Endothelial cell of umbilical vein (primary cell): ENCODE data around the gene TSHZ3. TPM values are rescaled to one million over a fixed set of nuclear protein-coding genes. Genes with fewer than 3 reads are reported as not detected.

ENCODE experiments used
- BruUV-seq: library from RNA; stranded (reverse); fragments of 400-500 nt; replicated peaks from 2 replicates; lab custom pipeline; 2021; lab: Mats Ljungman, UMichigan
- CTCF ChIA-PET: fragments of 300-600, 350-600 bp; sonication (Branson Sonifier 250); formaldehyde crosslinking; loops from one replicate; lab custom pipeline; 2021; ENCODE audit warnings: antibody characterized with exemption, inconsistent platforms; lab: Charles Lee
- POLR2A ChIA-PET: fragments of 300-600, 350-600 bp; sonication (Branson Sonifier 250); formaldehyde crosslinking; loops from one replicate; lab custom pipeline; 2021; ENCODE audit warnings: antibody characterized with exemption, inconsistent platforms; lab: Charles Lee
- DNase-seq: peaks from one replicate; pipeline ENCODE4 v3.0.0-alpha.2; 2011; ENCODE audit warnings: low read depth, low spot score
- FAIRE-seq: peaks from 2 replicates; lab custom pipeline; 2011; peaks lifted over from hg19 to GRCh38; lab: Jason Lieb, UNC
- H2AFZ ChIP-seq: 2 replicates; pipeline ENCODE4 v1.6.0; 2012; ENCODE audit warnings: low read depth, low read length, control low read depth, inconsistent platforms
- H3K27ac ChIP-seq: 2 replicates; pipeline ENCODE4 v1.5.1; 2011; ENCODE audit warnings: low read depth, mild to moderate bottlenecking, control low read depth, low read length, moderate library complexity; ENCODE audit not compliant: insufficient read depth
- H3K27me3 ChIP-seq, 2 experiments: 2 replicates each; pipeline versions ENCODE4 v1.6.0 to v1.6.1; 2011; ENCODE audit warnings: low read length in 2 of 2, mixed read lengths in 1 of 2; ENCODE audit not compliant: control insufficient read depth in 2 of 2, insufficient read depth in 2 of 2
- H3K36me3 ChIP-seq, 2 experiments: 2 replicates in 1 of 2; 3 replicates in 1 of 2; pipeline ENCODE4 v1.5.1; 2011; ENCODE audit warnings: low read length in 2 of 2, mild to moderate bottlenecking in 1 of 2, moderate library complexity in 1 of 2; ENCODE audit not compliant: control insufficient read depth in 2 of 2, insufficient read depth in 2 of 2; ENCODE audit errors: extremely low read depth in 1 of 2
- H3K4me1 ChIP-seq: 3 replicates; pipeline ENCODE4 v1.5.1; 2011; ENCODE audit warnings: mild to moderate bottlenecking, low read length; ENCODE audit not compliant: control insufficient read depth, insufficient read depth; ENCODE audit errors: extremely low read depth
- H3K4me2 ChIP-seq: 2 replicates; pipeline ENCODE4 v1.6.1; 2011; ENCODE audit warnings: low read length, control low read depth, mixed read lengths; ENCODE audit not compliant: insufficient read depth
- H3K4me3 ChIP-seq, 3 experiments: fragments of 200-600 bp in 1 of 3; sonication (generic), shearing (Covaris generic) in 1 of 3; replicated peaks in 1 of 3; 2 replicates each; pipeline ENCODE4 v1.5.1; 2011 to 2016; ENCODE audit warnings: control low read depth in 3 of 3, low read length in 3 of 3, mild to moderate bottlenecking in 2 of 3, inconsistent platforms in 1 of 3, low read depth in 1 of 3, moderate library complexity in 1 of 3; ENCODE audit not compliant: insufficient read depth in 1 of 3
- H3K79me2 ChIP-seq: 2 replicates; pipeline ENCODE4 v1.6.0; 2012; ENCODE audit warnings: low read length, inconsistent platforms; ENCODE audit not compliant: control insufficient read depth, insufficient read depth
- H3K9ac ChIP-seq: replicated peaks from 2 replicates; pipeline ENCODE3; 2011; ENCODE audit warnings: low read length, control low read depth; ENCODE audit not compliant: insufficient read depth; ENCODE audit errors: extremely low read depth
- H3K9me1 ChIP-seq: replicated peaks from 3 replicates; pipeline ENCODE4 v1.6.0; 2011; ENCODE audit warnings: mild to moderate bottlenecking, low read length; ENCODE audit not compliant: control insufficient read depth, insufficient read depth; ENCODE audit errors: extremely low read depth
- H3K9me3 ChIP-seq: replicated peaks from 2 replicates; pipeline ENCODE4 v1.5.1; 2012; ENCODE audit warnings: low read length, inconsistent platforms; ENCODE audit not compliant: control insufficient read depth, insufficient read depth
- H4K20me1 ChIP-seq: replicated peaks from 2 replicates; pipeline ENCODE3; 2011; ENCODE audit warnings: mild to moderate bottlenecking, low read length; ENCODE audit not compliant: control insufficient read depth, insufficient read depth; ENCODE audit errors: extremely low read depth
- CTCF ChIP-seq, 2 donors: IDR thresholded peaks; 1 replicate in 1 of 2; 2 replicates in 1 of 2; pipeline ENCODE4 v1.5.1; 2011; ENCODE audit warnings: low read length in 2 of 2, mild to moderate bottlenecking in 2 of 2, moderate library complexity in 2 of 2, control low read depth in 1 of 2, inconsistent platforms in 1 of 2, low read depth in 1 of 2; ENCODE audit not compliant: insufficient read depth in 1 of 2; ENCODE audit errors: extremely low read depth in 1 of 2
- EZH2 ChIP-seq: IDR thresholded peaks from 2 replicates; pipeline ENCODE4 v1.6.1; 2012; ENCODE audit warnings: borderline replicate concordance, low read depth, mild to moderate bottlenecking, moderate library complexity, low read length, inconsistent platforms; ENCODE audit not compliant: severe bottlenecking
- FOS ChIP-seq: IDR thresholded peaks from 2 replicates; pipeline ENCODE4 v1.6.1; 2011; ENCODE audit warnings: mild to moderate bottlenecking, low read length, moderate library complexity, borderline replicate concordance; ENCODE audit not compliant: insufficient read depth
- GATA2 ChIP-seq: IDR thresholded peaks from 2 replicates; pipeline ENCODE4 v1.7.0; 2011; ENCODE audit warnings: low read depth, mild to moderate bottlenecking, moderate library complexity, mixed read lengths, low read length; ENCODE audit not compliant: insufficient read length, insufficient read depth
- MAX ChIP-seq: IDR thresholded peaks from 2 replicates; pipeline ENCODE4 v1.6.1; 2011; ENCODE audit not compliant: insufficient read depth, insufficient read length
- MYC ChIP-seq: IDR thresholded peaks from one replicate; pipeline ENCODE4 v1.6.1; 2011; ENCODE audit warnings: mild to moderate bottlenecking, low read depth, low read length
- POLR2A ChIP-seq: IDR thresholded peaks from 2 replicates; pipeline ENCODE4 v1.6.1; 2012; ENCODE audit warnings: low read depth, mild to moderate bottlenecking, control low read depth, low read length
- dilution Hi-C: fragments of 300-500 bp; cut with MboI; formaldehyde crosslinking; loops from one replicate; pipeline ENCODE4 v1.15.0; 2019; ENCODE audit warnings: low sequenced_read_pairs; ENCODE audit not compliant: extremely low pct_ligation_motif_present
- intact Hi-C: fragments of 100-400 bp; cut with micrococcal nuclease; formaldehyde crosslinking; loops from one replicate; pipeline ENCODE4 v1.10.0; 2022
- polyA plus RNA-seq, 4 experiments: library from polyadenylated mRNA; depleted of rRNA in 3 of 4; stranded (reverse) in 3 of 4; unstranded in 1 of 4; fragments of >200 nt; gene quantifications; 2 replicates each; pipeline versions ENCODE4 v1.2.1 to v1.2.3, GENCODE V29; 2011 to 2012; ENCODE audit warnings: missing spikeins in 1 of 4
- total RNA-seq: library from RNA; stranded (reverse); gene quantifications from 2 replicates; pipeline ENCODE4 v1.2.3, GENCODE V29; 2021

TSHZ3 gene
- total and polyA plus RNA-seq, 2 donors (not counting 3 experiments of a cell fraction or from before 2014, with no cell fraction given): 1.2 to 6.2 TPM

- FAIRE-seq (no peak), DNase-seq (no peak)
- intact Hi-C loops: no loop called here
- Histone ChIP-seq H3K9ac (no peak overlapping the region), H4K20me1 (no peaks in the 10 kb centered on the region), H3K27me3 (no peaks in the 10 kb centered on the region), H2AFZ (no peak overlapping the region), H3K79me2 (no peaks in the 10 kb centered on the region), H3K36me3 (no peaks in the 10 kb centered on the region), H3K4me3 (no peak overlapping the region), H3K9me1 (no peaks in the 10 kb centered on the region), H3K4me2 (no peak overlapping the region), H3K27ac (no peak overlapping the region), H3K9me3 (no peaks in the 10 kb centered on the region), H3K4me1 (no peaks in the 10 kb centered on the region)
- no peak for TF ChIP-seq CTCF (IDR thresholded peaks at IDR 0.05; ENCODE audit: extremely low read depth in 1 of 2, insufficient read depth in 1 of 2, low read depth in 1 of 2, low read length in 2 of 2)
- no peak for TF ChIP-seq MYC
- TF ChIP-seq MAX: no peak
- TF ChIP-seq POLR2A: no peak
- no peak for TF ChIP-seq FOS
- no peak for TF ChIP-seq EZH2
- TF ChIP-seq GATA2: no peak
- dilution Hi-C loops: no loop called here
- ChIA-PET CTCF (no interaction called here), POLR2A (no interaction called here)
- no TSS peak for BruUV-seq
Observed at GRCh38 chr19:31253526-31254179, 95.6 kb downstream of the TSHZ3 start.
